Skeletal muscle tissue (tissue), 5 donors: ENCODE results near the gene PGBD2. TPM values are rescaled to one million over a fixed set of nuclear protein-coding genes. Genes with fewer than 3 reads are reported as not detected.
"Not testable (repeated sequence)": the region's sequence is repeated elsewhere in the genome, so short reads cannot be mapped to it uniquely, and the experiment has no call there.

Source experiments
- H3K27ac ChIP-seq: one replicate; pipeline ENCODE4 v1.7.0; 2013; ENCODE audit warnings: mild to moderate bottlenecking, low read depth, low read length, inconsistent platforms
- H3K27me3 ChIP-seq, 3 donors: one replicate each; pipeline ENCODE4 v1.7.0; 2013; ENCODE audit warnings: low read length in 3 of 3; ENCODE audit not compliant: control insufficient read depth in 3 of 3, insufficient read depth in 3 of 3
- H3K36me3 ChIP-seq, 3 donors: one replicate each; pipeline ENCODE4 v1.7.0; 2013; ENCODE audit warnings: low read length in 3 of 3; ENCODE audit not compliant: control insufficient read depth in 3 of 3, insufficient read depth in 3 of 3
- H3K4me1 ChIP-seq, 3 donors: one replicate each; pipeline ENCODE4 v1.7.0; 2013; ENCODE audit warnings: low read length in 3 of 3, mild to moderate bottlenecking in 3 of 3; ENCODE audit not compliant: control insufficient read depth in 3 of 3, insufficient read depth in 3 of 3
- H3K4me3 ChIP-seq, 3 donors: one replicate each; pipeline ENCODE4 v1.7.0; 2013; ENCODE audit warnings: low read length in 3 of 3
- H3K9ac ChIP-seq, 3 donors: one replicate each; pipeline ENCODE4 v1.7.0; 2013; ENCODE audit warnings: low read length in 3 of 3, mild to moderate bottlenecking in 3 of 3, moderate library complexity in 2 of 3, low read depth in 1 of 3
- H3K9me3 ChIP-seq, 3 donors: one replicate each; pipeline ENCODE4 v1.7.0; 2013; ENCODE audit warnings: low read length in 3 of 3; ENCODE audit not compliant: control insufficient read depth in 3 of 3
- small RNA-seq: library from RNA; depleted of rRNA; stranded (forward); fragments of <200 nt; gene quantifications from one replicate; pipeline ENCODE3, GENCODE V24; 2014
- total RNA-seq: library from RNA; depleted of rRNA; stranded (reverse); fragments of >200 nt; gene quantifications from one replicate; pipeline ENCODE4 v1.2.3, GENCODE V29; 2014
- donor health status: Osteomylitis.

The PGBD2 gene
- total RNA-seq, 1 donor from 2014 or later = 4.2 TPM

GRCh38 chr1:248945453-248945852 lies 39.4 kb downstream of the PGBD2 start:
- H3K4me1 ChIP-seq, H3K4me3 ChIP-seq, H3K27me3 ChIP-seq, H3K9ac ChIP-seq, H3K27ac ChIP-seq, H3K36me3 ChIP-seq, H3K9me3 ChIP-seq: not testable (repeated sequence)

DNA sequence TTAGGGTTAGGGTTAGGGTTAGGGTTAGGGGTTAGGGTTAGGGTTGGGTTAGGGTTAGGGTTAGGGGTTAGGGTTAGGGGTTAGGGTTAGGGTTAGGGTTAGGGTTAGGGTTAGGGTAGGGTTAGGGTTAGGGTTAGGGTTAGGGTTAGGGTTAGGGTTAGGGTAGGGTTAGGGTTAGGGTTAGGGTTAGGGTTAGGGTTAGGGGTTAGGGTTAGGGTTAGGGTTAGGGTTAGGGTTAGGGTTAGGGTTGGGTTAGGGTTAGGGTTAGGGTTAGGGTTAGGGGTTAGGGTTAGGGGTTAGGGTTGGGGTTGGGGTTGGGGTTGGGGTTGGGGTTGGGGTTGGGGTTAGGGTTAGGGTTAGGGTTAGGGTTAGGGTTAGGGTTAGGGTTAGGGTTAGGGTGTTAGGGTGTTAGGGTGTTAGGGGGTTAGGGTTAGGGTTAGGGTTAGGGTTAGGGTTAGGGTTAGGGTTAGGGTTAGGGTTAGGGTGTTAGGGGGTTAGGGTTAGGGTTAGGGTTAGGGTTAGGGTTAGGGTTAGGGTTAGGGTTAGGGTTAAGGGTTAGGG lies 39.9 kb downstream of the PGBD2 start:
- H3K27ac ChIP-seq, H3K9ac ChIP-seq, H3K36me3 ChIP-seq, H3K9me3 ChIP-seq, H3K27me3 ChIP-seq, H3K4me3 ChIP-seq, H3K4me1 ChIP-seq: not testable (repeated sequence)

Small RNAs within 50 kb of the gene (small RNA-seq; reads per million reads assigned to genes)
- not detected for gene RNU6-1205P

Other genes starting within 250 kb of the PGBD2 start
- not detected for gene OR14I1, start 203.5 kb upstream of the PGBD2 start, total RNA-seq
- not detected for gene LYPD8, start 150.5 kb upstream of the PGBD2 start, total RNA-seq
- gene SH3BP5L, start 80.3 kb upstream of the PGBD2 start, total RNA-seq = 19.3 TPM
- 15.7 TPM for gene ZNF672, start 68.0 kb upstream of the PGBD2 start, total RNA-seq
- gene ZNF692, start 47.1 kb upstream of the PGBD2 start, total RNA-seq = 5.7 TPM